ENCODE data around the gene DGAT2. TPM values are rescaled to one million over a fixed set of nuclear protein-coding genes. Genes with fewer than 3 reads are reported as not detected.

The DGAT2 gene
- total and polyA plus RNA-seq, 4 donors, result 4.2 to 54.0 (median 8.4) TPM

GRCh38 chr11:75767228-75767572 is 1.4 kb upstream of the DGAT2 start:
- H3K27me3 ChIP-seq (ENCODE audit: control insufficient read depth in 3 of 3, insufficient read depth in 3 of 3, low read length in 2 of 3), result peaks cover 0 to 23% (median 17%) of the 10 kb centered on the region in 3 donors

DNA sequence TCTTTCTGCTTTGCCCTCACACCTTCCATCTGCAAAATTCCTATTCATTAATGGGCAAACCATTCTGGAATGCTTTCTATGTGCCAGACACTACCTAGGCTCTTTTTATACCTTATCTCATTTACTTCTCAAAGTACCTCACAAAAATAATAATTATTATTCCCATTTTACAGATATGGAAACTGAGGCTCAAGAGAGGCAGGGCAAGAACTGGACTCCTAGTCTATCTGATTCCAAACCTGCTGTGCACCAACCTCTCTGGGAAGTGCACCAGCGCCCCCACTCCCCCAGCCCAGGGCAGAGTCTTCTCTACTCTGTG is 826 bp upstream of the DGAT2 start:
- Histone ChIP-seq H3K27me3 (ENCODE audit: control insufficient read depth in 3 of 3, insufficient read depth in 3 of 3, low read length in 2 of 3) (peaks cover 0 to 23% (median 17%) of the 10 kb centered on the region in 3 donors), H3K9me3 (ENCODE audit: control insufficient read depth in 4 of 4, insufficient read depth in 3 of 4, low read length in 3 of 4) (no peaks in the 10 kb centered on the region), H3K9ac (ENCODE audit: insufficient read depth in 1 of 2, low read length in 2 of 2) (no peak overlapping the region), H3K27ac (ENCODE audit: low read depth in 1 of 2, low read length in 1 of 2) (no peak overlapping the region), H3K4me1 (ENCODE audit: control insufficient read depth in 5 of 5, insufficient read depth in 5 of 5, low read length in 5 of 5) (peaks cover 0 to 18% (median 4%) of the 10 kb centered on the region in 5 donors), H3K36me3 (ENCODE audit: control insufficient read depth in 4 of 4, insufficient read depth in 4 of 4, low read length in 4 of 4) (no peaks in the 10 kb centered on the region), H3K4me3 (no peak overlapping the region)
- ATAC-seq (ENCODE audit: insufficient read depth, low FRiP score) (no peak), DNase-seq (no peak)
- no peak for TF ChIP-seq CTCF (IDR thresholded peaks at IDR 0.05; ENCODE audit: control extremely low read depth, extremely low read depth)
- WGBS, 2 donors, result 58 to 70% methylated on average over 1 of the region's 1 CpG

More at GRCh38 chr11:75767228-75767572, 1.4 kb upstream of the DGAT2 start:
- ATAC-seq (ENCODE audit: insufficient read depth, low FRiP score) (no peak), DNase-seq (no peak)
- no peak overlapping the region for H3K4me3 ChIP-seq
- peaks cover 0 to 18% (median 4%) of the 10 kb centered on the region in 5 donors for H3K4me1 ChIP-seq (ENCODE audit: control insufficient read depth in 5 of 5, insufficient read depth in 5 of 5, low read length in 5 of 5)
- no peaks in the 10 kb centered on the region for H3K36me3 ChIP-seq (ENCODE audit: control insufficient read depth in 4 of 4, insufficient read depth in 4 of 4, low read length in 4 of 4)
- TF ChIP-seq CTCF (IDR thresholded peaks at IDR 0.05; ENCODE audit: control extremely low read depth, extremely low read depth), result no peak
- H3K9me3 ChIP-seq (ENCODE audit: control insufficient read depth in 4 of 4, insufficient read depth in 3 of 4, low read length in 3 of 4), result no peaks in the 10 kb centered on the region
- no peak overlapping the region for H3K9ac ChIP-seq (ENCODE audit: insufficient read depth in 1 of 2, low read length in 2 of 2)
- 94% methylated on average over 6 of the region's 6 CpGs for WGBS, 2 donors
- H3K27ac ChIP-seq (ENCODE audit: low read depth in 1 of 2, low read length in 1 of 2), result no peak overlapping the region

DNA sequence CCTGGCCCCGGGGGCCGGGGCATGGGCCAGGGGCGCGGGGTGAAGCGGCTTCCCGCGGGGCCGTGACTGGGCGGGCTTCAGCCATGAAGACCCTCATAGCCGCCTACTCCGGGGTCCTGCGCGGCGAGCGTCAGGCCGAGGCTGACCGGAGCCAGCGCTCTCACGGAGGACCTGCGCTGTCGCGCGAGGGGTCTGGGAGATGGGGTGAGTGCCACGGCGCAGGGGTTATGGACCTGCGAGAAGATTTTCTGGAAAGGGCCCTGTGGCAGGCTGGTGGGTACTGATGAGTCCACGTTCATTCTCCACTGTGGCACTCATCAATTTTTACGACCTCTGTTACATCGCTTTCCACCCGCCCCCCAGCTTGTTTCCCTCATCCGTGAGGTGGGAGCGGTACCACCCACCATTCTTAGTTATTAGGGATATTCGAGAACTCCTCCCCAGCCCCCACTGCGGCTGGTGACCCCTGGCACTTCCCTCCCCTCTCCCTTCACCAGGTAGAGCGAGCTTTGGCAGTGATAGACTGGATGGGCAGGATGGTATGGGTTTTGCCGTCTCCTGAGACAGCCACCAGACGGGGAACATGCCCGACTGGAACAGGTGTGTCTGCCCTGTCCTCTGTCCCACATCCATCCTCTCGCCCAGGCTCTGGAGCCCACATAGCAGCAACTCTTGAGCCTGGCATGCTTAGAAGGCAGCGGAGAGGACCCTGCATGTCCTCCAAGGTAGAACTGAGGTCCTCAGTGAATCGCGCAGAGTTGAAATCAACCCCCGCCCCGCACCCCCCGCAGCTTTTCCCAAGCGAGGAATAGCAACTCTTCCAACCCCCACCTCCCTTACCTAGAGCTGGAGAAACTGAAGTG is 562 bp downstream of the DGAT2 start:
- Histone ChIP-seq H3K9ac (ENCODE audit: insufficient read depth in 1 of 2, low read length in 2 of 2) (no peak overlapping the region), H3K9me3 (ENCODE audit: control insufficient read depth in 4 of 4, insufficient read depth in 3 of 4, low read length in 3 of 4) (no peaks in the 10 kb centered on the region), H3K36me3 (ENCODE audit: control insufficient read depth in 4 of 4, insufficient read depth in 4 of 4, low read length in 4 of 4) (no peaks in the 10 kb centered on the region), H3K4me3 (no peak overlapping the region), H3K27ac (ENCODE audit: low read depth in 1 of 2, low read length in 1 of 2) (no peak overlapping the region), H3K27me3 (ENCODE audit: control insufficient read depth in 3 of 3, insufficient read depth in 3 of 3, low read length in 2 of 3) (peaks cover 0 to 23% (median 17%) of the 10 kb centered on the region in 3 donors), H3K4me1 (ENCODE audit: control insufficient read depth in 5 of 5, insufficient read depth in 5 of 5, low read length in 5 of 5) (peaks cover 0 to 18% (median 4%) of the 10 kb centered on the region in 5 donors)
- DNase-seq (no peak), ATAC-seq (ENCODE audit: insufficient read depth, low FRiP score) (no peak)
- 18 to 19% methylated on average over 42 to 46 of the region's 46 CpGs for WGBS, 2 donors
- no peak for TF ChIP-seq CTCF (IDR thresholded peaks at IDR 0.05; ENCODE audit: control extremely low read depth, extremely low read depth)

Measured in lung (tissue), 12 donors.